ENCODE measurements around the gene RNF144A.
A peak's percentile ranks its signal among the peaks of the same experiment; 100 is the strongest.

Gene RNF144A

GRCh38 chr2:7022492-7023385 lies 105.5 kb downstream of the RNF144A start:
- DNase-seq (ENCODE audit: low spot score), result no peak

GRCh38 chr2:7023542-7023941 lies 106.3 kb downstream of the RNF144A start:
- DNase-seq (ENCODE audit: low spot score), result no peak

- DNase-seq (ENCODE audit: low spot score), result no peak
Observed at GRCh38 chr2:7024261-7024660, 107.0 kb downstream of the RNF144A start.

GRCh38 chr2:7025082-7025481 lies 107.9 kb downstream of the RNF144A start:
- DNase-seq (ENCODE audit: low spot score), result no peak

- no peak for DNase-seq (ENCODE audit: low spot score)
Observed at GRCh38 chr2:7026742-7027141, 109.5 kb downstream of the RNF144A start.

- DNase-seq (ENCODE audit: low spot score), result no peak
Observed at GRCh38 chr2:7027411-7027810, 110.2 kb downstream of the RNF144A start.

GRCh38 chr2:7027956-7028655 lies 110.9 kb downstream of the RNF144A start:
- no peak for DNase-seq (ENCODE audit: low spot score)

- DNase-seq (ENCODE audit: low spot score), result no peak
Observed at GRCh38 chr2:7028846-7029245, 111.6 kb downstream of the RNF144A start.

GRCh38 chr2:7029291-7030059 lies 112.3 kb downstream of the RNF144A start:
- DNase-seq (ENCODE audit: low spot score), result no peak

GRCh38 chr2:7030810-7031209 lies 113.6 kb downstream of the RNF144A start:
- DNase-seq (ENCODE audit: low spot score), result no peak

GRCh38 chr2:7031547-7032245 lies 114.5 kb downstream of the RNF144A start:
- DNase-seq (ENCODE audit: low spot score), result peak; percentile 98

- no peak for DNase-seq (ENCODE audit: low spot score)
Observed at GRCh38 chr2:7032371-7032770, 115.2 kb downstream of the RNF144A start.

- DNase-seq (ENCODE audit: low spot score), result no peak
Observed at GRCh38 chr2:7033136-7033960, 116.1 kb downstream of the RNF144A start.

GRCh38 chr2:7034303-7034702 lies 117.1 kb downstream of the RNF144A start:
- no peak for DNase-seq (ENCODE audit: low spot score)

- no peak for DNase-seq (ENCODE audit: low spot score)
Observed at GRCh38 chr2:7035884-7036283, 118.7 kb downstream of the RNF144A start.

- DNase-seq (ENCODE audit: low spot score), result peak; percentile 53
Observed at GRCh38 chr2:7037340-7038333, 120.4 kb downstream of the RNF144A start.

- DNase-seq (ENCODE audit: low spot score), result no peak
Observed at GRCh38 chr2:7040547-7040946, 123.3 kb downstream of the RNF144A start.

- DNase-seq (ENCODE audit: low spot score), result no peak
Observed at GRCh38 chr2:7041421-7041820, 124.2 kb downstream of the RNF144A start.

GRCh38 chr2:7043690-7044089 lies 126.5 kb downstream of the RNF144A start:
- no peak for DNase-seq (ENCODE audit: low spot score)

Measured in SW480 (cell line).